Esophagus muscularis mucosa (tissue), 4 donors: ENCODE results near the gene ADCY5. TPM values are rescaled to one million over a fixed set of nuclear protein-coding genes. Genes with fewer than 3 reads are reported as not detected.
A peak's percentile ranks its signal among the peaks of the same experiment; 100 is the strongest.

Source experiments
- DNase-seq: peaks from one replicate; pipeline ENCODE4 v3.0.0-alpha.2; 2017; ENCODE audit errors: extremely low spot score
- H3K27ac ChIP-seq, 4 donors: fragments of 200-600 bp; sonication (generic); replicated peaks in 1 of 4; 1 replicate in 3 of 4; 2 replicates in 1 of 4; pipeline ENCODE4 v1.5.1; 2016 to 2019; ENCODE audit warnings: mild to moderate bottlenecking in 1 of 4
- H3K27me3 ChIP-seq, 4 donors: fragments of 200-600 bp; sonication (generic); one replicate each; pipeline versions ENCODE4 v1.5.1 to v1.6.0; 2016 to 2019
- H3K36me3 ChIP-seq, 4 donors: fragments of 200-600 bp; sonication (generic); one replicate each; pipeline ENCODE4 v1.5.1; 2016 to 2019
- H3K4me1 ChIP-seq, 4 donors: fragments of 200-600 bp; sonication (generic); one replicate each; pipeline ENCODE4 v1.5.1; 2016 to 2019
- H3K4me3 ChIP-seq, 4 donors: fragments of 200-600 bp; sonication (generic); 1 replicate in 2 of 4; 2 replicates in 2 of 4; pipeline ENCODE4 v1.5.1; 2016 to 2019; ENCODE audit warnings: mild to moderate bottlenecking in 4 of 4, moderate library complexity in 1 of 4
- H3K9me3 ChIP-seq, 4 donors: fragments of 200-600 bp; sonication (generic); 1 replicate in 3 of 4; 2 replicates in 1 of 4; pipeline ENCODE4 v1.5.1; 2016 to 2019
- EP300 ChIP-seq: sonication (generic); formaldehyde crosslinking; IDR thresholded peaks from one replicate; pipeline ENCODE4 v1.6.1; 2017; ENCODE audit warnings: antibody characterized with exemption
- POLR2A ChIP-seq: fragments of 450-650 bp; IDR thresholded peaks from one replicate; pipeline ENCODE4 v1.6.1; 2017; ENCODE audit warnings: antibody characterized with exemption, moderate library complexity, mild to moderate bottlenecking, low read depth
- POLR2AphosphoS5 ChIP-seq, 2 donors: sonication (generic); formaldehyde crosslinking; IDR thresholded peaks; one replicate each; pipeline ENCODE4 v1.6.1; 2017; ENCODE audit warnings: antibody characterized with exemption in 2 of 2
- WGBS: methylation state at CpG from one replicate; pipeline ENCODE4 v1.1.5; 2018; 5-methylcytosine and 5-hydroxymethylcytosine counted together
- intact Hi-C: fragments of 100-400 bp; cut with DNase I; formaldehyde crosslinking; loops from one replicate; pipeline ENCODE4 v1.15.1; 2023
- total RNA-seq, 4 donors: library from RNA; depleted of rRNA; stranded (reverse); fragments of >200 nt; gene quantifications; one replicate each; pipeline versions ENCODE4 v1.1.0 to v1.2.1, GENCODE V29; 2016
- TF ChIP-seq, protein P1 (sequence below), 3 experiments: fragments of 200-600 bp in 2 of 3; fragments of 450-650 bp in 1 of 3; sonication (generic) in 2 of 3; IDR thresholded peaks; one replicate each; pipeline ENCODE4 v1.5.1; 2017 to 2019; ENCODE audit warnings: antibody characterized with exemption in 3 of 3, mild to moderate bottlenecking in 2 of 3, moderate library complexity in 1 of 3

The ADCY5 gene
- total RNA-seq, 4 donors from 2014 or later = 133 to 228 (median 189) TPM

DNA sequence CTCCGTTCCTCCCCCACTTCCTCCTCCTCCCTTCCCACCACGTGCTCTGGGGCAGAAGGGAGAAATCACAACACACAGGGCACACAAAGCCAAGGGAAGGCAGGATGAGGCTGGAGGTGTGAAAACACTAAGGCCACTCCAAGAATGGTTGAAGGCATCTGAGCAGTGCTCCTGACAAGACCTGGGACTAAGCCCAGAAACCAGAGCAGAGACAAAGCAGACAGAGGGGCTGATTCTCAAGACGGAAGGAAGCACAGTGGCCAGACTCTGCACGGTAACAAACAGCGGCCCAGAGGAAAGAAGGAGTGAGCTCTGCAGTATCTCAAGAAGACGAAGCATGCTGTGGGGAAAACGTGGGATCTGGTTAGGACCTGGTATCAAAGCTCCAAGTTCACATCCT is 78.1 kb downstream of the ADCY5 start:
- Histone ChIP-seq H3K9me3 (no peaks in the 10 kb centered on the region), H3K27me3 (no peaks in the 10 kb centered on the region), H3K4me1 (peaks cover 74 to 100% (median 95%) of the 10 kb centered on the region in 4 donors), H3K27ac (peak overlapping the region; percentile 85 to 97 (median 94)), H3K4me3 (no peak overlapping the region), H3K36me3 (no peaks in the 10 kb centered on the region)
- peak; percentile 68 to 70 for TF ChIP-seq POLR2AphosphoS5 (IDR thresholded peaks at IDR 0.05)
- TF ChIP-seq, protein P1, sequence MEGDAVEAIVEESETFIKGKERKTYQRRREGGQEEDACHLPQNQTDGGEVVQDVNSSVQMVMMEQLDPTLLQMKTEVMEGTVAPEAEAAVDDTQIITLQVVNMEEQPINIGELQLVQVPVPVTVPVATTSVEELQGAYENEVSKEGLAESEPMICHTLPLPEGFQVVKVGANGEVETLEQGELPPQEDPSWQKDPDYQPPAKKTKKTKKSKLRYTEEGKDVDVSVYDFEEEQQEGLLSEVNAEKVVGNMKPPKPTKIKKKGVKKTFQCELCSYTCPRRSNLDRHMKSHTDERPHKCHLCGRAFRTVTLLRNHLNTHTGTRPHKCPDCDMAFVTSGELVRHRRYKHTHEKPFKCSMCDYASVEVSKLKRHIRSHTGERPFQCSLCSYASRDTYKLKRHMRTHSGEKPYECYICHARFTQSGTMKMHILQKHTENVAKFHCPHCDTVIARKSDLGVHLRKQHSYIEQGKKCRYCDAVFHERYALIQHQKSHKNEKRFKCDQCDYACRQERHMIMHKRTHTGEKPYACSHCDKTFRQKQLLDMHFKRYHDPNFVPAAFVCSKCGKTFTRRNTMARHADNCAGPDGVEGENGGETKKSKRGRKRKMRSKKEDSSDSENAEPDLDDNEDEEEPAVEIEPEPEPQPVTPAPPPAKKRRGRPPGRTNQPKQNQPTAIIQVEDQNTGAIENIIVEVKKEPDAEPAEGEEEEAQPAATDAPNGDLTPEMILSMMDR (IDR thresholded peaks at IDR 0.05) = no peak
- 36% methylated on average over 7 of the region's 7 CpGs for WGBS
- DNase-seq = no peak
- intact Hi-C loops = loop anchor here (10.0 kb wide), 1 partner anchor 74 kb away; the partner anchor contains the start of gene ADCY5

DNA sequence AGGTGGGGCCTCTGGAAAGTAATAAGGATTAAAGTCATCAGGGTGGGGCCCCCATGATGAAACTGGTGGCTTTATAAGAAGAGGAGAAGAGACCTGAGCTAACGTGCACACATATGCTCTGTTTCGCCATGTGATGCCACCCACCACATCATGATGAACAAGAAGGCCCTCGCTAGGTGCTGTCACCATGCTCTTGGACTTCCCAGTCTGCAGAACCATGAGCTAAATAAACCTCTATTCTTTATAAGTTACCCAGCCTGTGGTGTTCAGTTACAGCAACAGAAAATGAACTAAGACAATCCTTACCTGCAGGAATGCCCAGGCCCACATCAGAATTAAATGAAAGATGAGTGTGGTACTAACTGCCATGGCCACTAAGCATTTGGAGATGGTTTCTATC is 79.8 kb downstream of the ADCY5 start:
- Histone ChIP-seq H3K36me3 (no peaks in the 10 kb centered on the region), H3K27ac (peak overlapping the region in 3 of 4 donors; percentile 92 to 97 (median 96)), H3K9me3 (no peaks in the 10 kb centered on the region), H3K4me1 (peaks cover 64 to 100% (median 94%) of the 10 kb centered on the region in 4 donors), H3K27me3 (no peaks in the 10 kb centered on the region), H3K4me3 (no peak overlapping the region)
- no peak for DNase-seq
- TF ChIP-seq POLR2A = no peak
- TF ChIP-seq, protein P1 (IDR thresholded peaks at IDR 0.05) = no peak
- no peak for TF ChIP-seq EP300
- TF ChIP-seq POLR2AphosphoS5 (IDR thresholded peaks at IDR 0.05) = no peak
- WGBS = 97% methylated on average over 3 of the region's 3 CpGs
- intact Hi-C loops = no loop called here

DNA sequence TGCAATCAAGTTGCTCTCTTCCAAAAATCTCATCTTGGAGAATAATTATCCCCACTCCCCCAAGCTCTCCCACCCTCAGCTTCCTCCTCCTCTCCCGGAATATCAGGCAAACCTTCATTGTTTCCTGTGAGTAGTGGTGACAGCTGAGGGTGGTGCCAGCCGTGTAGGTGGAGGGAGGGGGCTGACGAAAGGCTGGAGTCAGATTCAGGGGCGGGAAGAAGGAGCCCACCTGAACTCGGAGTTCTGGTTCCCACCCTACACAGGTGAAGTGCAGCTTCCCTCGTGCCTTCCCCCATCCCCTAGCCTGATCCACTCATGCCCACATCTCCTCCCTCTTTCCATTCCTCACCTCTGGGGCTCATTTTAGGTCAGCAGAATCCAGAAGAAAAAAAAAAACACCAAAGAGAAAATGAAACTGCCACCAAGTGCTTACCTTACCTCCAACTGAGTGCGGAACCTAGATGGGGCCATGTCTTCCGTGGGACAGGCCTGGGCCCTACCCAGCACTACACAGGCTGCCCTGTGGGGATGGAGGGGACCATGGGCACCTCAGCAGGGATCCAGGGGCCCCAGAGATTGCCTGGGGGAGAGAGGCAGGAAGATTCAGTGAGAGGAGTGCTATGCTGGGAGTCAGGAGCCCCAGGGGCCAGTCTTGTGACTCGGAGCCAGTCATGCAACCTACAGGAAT is 81.3 kb downstream of the ADCY5 start:
- Histone ChIP-seq H3K4me1 (peaks cover 54 to 98% (median 86%) of the 10 kb centered on the region in 4 donors), H3K27ac (peak overlapping the region; percentile 59 to 97 (median 61)), H3K4me3 (no peak overlapping the region), H3K36me3 (no peaks in the 10 kb centered on the region), H3K27me3 (no peaks in the 10 kb centered on the region), H3K9me3 (no peaks in the 10 kb centered on the region)
- DNase-seq = no peak
- TF ChIP-seq POLR2AphosphoS5 (IDR thresholded peaks at IDR 0.05) (no peak), EP300 (no peak), POLR2A (no peak)
- TF ChIP-seq, protein P1 (IDR thresholded peaks at IDR 0.05) = no peak
- WGBS = 71% methylated on average over 9 of the region's 9 CpGs
- intact Hi-C loops = no loop called here

DNA sequence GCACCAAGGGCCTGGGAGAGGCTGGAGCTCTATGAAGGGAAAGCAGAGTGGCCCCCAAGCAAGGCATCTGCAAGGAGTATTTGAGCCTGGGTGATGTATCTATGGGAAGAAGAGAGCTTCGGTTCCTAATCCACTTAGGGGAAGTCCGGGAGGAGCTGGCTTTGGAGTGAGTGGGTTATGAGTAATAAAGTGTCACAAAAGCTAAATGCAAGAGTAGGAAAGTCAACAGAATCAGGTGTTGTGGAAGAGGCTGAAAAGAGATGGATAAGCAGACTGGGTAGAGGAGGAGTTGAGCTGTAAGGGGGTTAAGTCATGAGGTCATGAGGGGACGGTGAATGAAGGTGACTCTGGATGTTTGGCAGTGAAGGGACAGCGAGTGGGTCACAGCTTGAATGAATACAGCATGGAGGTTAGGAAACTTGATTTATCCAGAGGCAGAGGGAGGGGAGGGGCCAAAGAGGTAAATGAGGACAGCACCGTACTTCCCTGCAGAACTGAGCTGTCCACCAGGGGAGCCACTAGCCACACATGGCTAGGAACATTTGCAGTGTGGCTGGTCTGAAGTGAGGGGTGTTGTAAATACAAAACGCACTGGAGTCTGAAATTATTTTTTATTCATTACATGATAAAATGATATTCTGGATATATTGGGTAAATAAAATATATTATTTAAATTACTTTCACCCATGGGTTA is 83.3 kb downstream of the ADCY5 start:
- no peaks in the 10 kb centered on the region for H3K9me3 ChIP-seq
- DNase-seq = no peak
- no peaks in the 10 kb centered on the region for H3K36me3 ChIP-seq
- peaks cover 53 to 98% (median 84%) of the 10 kb centered on the region in 4 donors for H3K4me1 ChIP-seq
- intact Hi-C loops = no loop called here
- peak overlapping the region; percentile 3 to 97 (median 60) for H3K27ac ChIP-seq
- H3K4me3 ChIP-seq = no peak overlapping the region
- TF ChIP-seq POLR2AphosphoS5 (IDR thresholded peaks at IDR 0.05) (peak in 1 of 2 donors; percentile 20), POLR2A (no peak), EP300 (no peak)
- TF ChIP-seq, protein P1 (IDR thresholded peaks at IDR 0.05) = peak; percentile 28 to 59 (median 35)
- H3K27me3 ChIP-seq = no peaks in the 10 kb centered on the region
- 56% methylated on average over 6 of the region's 6 CpGs for WGBS
